ENCODE results near the gene PTPRH. TPM values are rescaled to one million over a fixed set of nuclear protein-coding genes. Genes with fewer than 3 reads are reported as not detected.

PTPRH gene
- total RNA-seq, 1 donor from 2014 or later: 1.2 TPM

- DNase-seq (ENCODE audit: low read depth, low spot score): no peak
- TF ChIP-seq CTCF (conservative IDR thresholded peaks at IDR 0.05): no peak
- Mint-ChIP-seq H3K36me3 (ENCODE audit: low read depth) (peaks cover 6% of the 10 kb centered on the region), H3K4me1 (no peaks in the 10 kb centered on the region), H3K9me3 (peaks cover 6% of the 10 kb centered on the region), H3K27ac (ENCODE audit: unreplicated experiment) (no peak overlapping the region), H3K4me3 (peak overlapping the region; percentile 34), H3K27me3 (ENCODE audit: low read depth) (no peaks in the 10 kb centered on the region)
Measured at GRCh38 chr19:55223291-55224037, 14.2 kb upstream of the PTPRH start.

- H3K27ac Mint-ChIP-seq (ENCODE audit: unreplicated experiment): no peak overlapping the region
- peaks cover 11% of the 10 kb centered on the region for H3K9me3 Mint-ChIP-seq
- TF ChIP-seq CTCF (conservative IDR thresholded peaks at IDR 0.05): no peak
- peaks cover 7% of the 10 kb centered on the region for H3K27me3 Mint-ChIP-seq (ENCODE audit: low read depth)
- peaks cover 16% of the 10 kb centered on the region for H3K4me1 Mint-ChIP-seq
- H3K4me3 Mint-ChIP-seq: peak overlapping the region; percentile 31
- DNase-seq (ENCODE audit: low read depth, low spot score): no peak
- peaks cover 6% of the 10 kb centered on the region for H3K36me3 Mint-ChIP-seq (ENCODE audit: low read depth)
Measured at GRCh38 chr19:55220525-55220924, 11.2 kb upstream of the PTPRH start.

GRCh38 chr19:55216461-55217198 lies 7.3 kb upstream of the PTPRH start:
- no peak for TF ChIP-seq CTCF (conservative IDR thresholded peaks at IDR 0.05)
- peaks cover 9% of the 10 kb centered on the region for H3K27me3 Mint-ChIP-seq (ENCODE audit: low read depth)
- H3K27ac Mint-ChIP-seq (ENCODE audit: unreplicated experiment): peak overlapping the region; percentile 78
- H3K36me3 Mint-ChIP-seq (ENCODE audit: low read depth): peaks cover 6% of the 10 kb centered on the region
- peak overlapping the region; percentile 86 for H3K4me3 Mint-ChIP-seq
- peak; percentile 86 for DNase-seq (ENCODE audit: low read depth, low spot score)
- peaks cover 20% of the 10 kb centered on the region for H3K4me1 Mint-ChIP-seq
- H3K9me3 Mint-ChIP-seq: peaks cover 17% of the 10 kb centered on the region

- H3K27me3 Mint-ChIP-seq (ENCODE audit: low read depth): peaks cover 13% of the 10 kb centered on the region
- no peak overlapping the region for H3K27ac Mint-ChIP-seq (ENCODE audit: unreplicated experiment)
- H3K9me3 Mint-ChIP-seq: peaks cover 11% of the 10 kb centered on the region
Measured at GRCh38 chr19:55213547-55213946, 4.2 kb upstream of the PTPRH start.

GRCh38 chr19:55212447-55212846 lies 3.1 kb upstream of the PTPRH start:
- H3K9me3 Mint-ChIP-seq: peaks cover 11% of the 10 kb centered on the region
- DNase-seq (ENCODE audit: low read depth, low spot score): peak; percentile 40
- peak; percentile 57 for TF ChIP-seq CTCF (conservative IDR thresholded peaks at IDR 0.05)
- H3K36me3 Mint-ChIP-seq (ENCODE audit: low read depth): no peaks in the 10 kb centered on the region
- H3K27me3 Mint-ChIP-seq (ENCODE audit: low read depth): peaks cover 13% of the 10 kb centered on the region
- peaks cover 22% of the 10 kb centered on the region for H3K4me1 Mint-ChIP-seq
- peak overlapping the region; percentile 24 for H3K4me3 Mint-ChIP-seq
- no peak overlapping the region for H3K27ac Mint-ChIP-seq (ENCODE audit: unreplicated experiment)

More at GRCh38 chr19:55213547-55213946, 4.2 kb upstream of the PTPRH start:
- Mint-ChIP-seq H3K36me3 (ENCODE audit: low read depth) (no peaks in the 10 kb centered on the region), H3K4me3 (no peak overlapping the region), H3K4me1 (peaks cover 25% of the 10 kb centered on the region)
- TF ChIP-seq CTCF (conservative IDR thresholded peaks at IDR 0.05): no peak
- no peak for DNase-seq (ENCODE audit: low read depth, low spot score)
